Type B pancreatic cell (in vitro differentiated cells): ENCODE measurements around the gene SYNRG. TPM values are rescaled to one million over a fixed set of nuclear protein-coding genes. Genes with fewer than 3 reads are reported as not detected.

Source experiments
- DNase-seq: peaks from one replicate; pipeline ENCODE4 v3.0.0; 2021; ENCODE audit warnings: mixed read lengths; ENCODE audit not compliant: unreplicated experiment; ENCODE audit errors: extremely low spot score
- H3K27ac Mint-ChIP-seq: 2 replicates; pipeline ENCODE4 v1.8.0; 2021; ENCODE audit warnings: mild to moderate bottlenecking, mixed read lengths
- H3K27me3 Mint-ChIP-seq: 2 replicates; pipeline ENCODE4 v1.8.0; 2021; ENCODE audit warnings: mixed read lengths
- H3K36me3 Mint-ChIP-seq: 2 replicates; pipeline ENCODE4 v1.8.0; 2021; ENCODE audit warnings: mixed read lengths
- H3K4me1 Mint-ChIP-seq: one replicate; pipeline ENCODE4 v1.8.0; 2021; ENCODE audit warnings: mixed read lengths; ENCODE audit not compliant: unreplicated experiment
- H3K4me3 Mint-ChIP-seq: 2 replicates; pipeline ENCODE4 v1.8.0; 2021; ENCODE audit warnings: mild to moderate bottlenecking, mixed read lengths
- H3K9me3 Mint-ChIP-seq: 2 replicates; pipeline ENCODE4 v1.8.0; 2021; ENCODE audit warnings: mixed read lengths
- microRNA-seq: library from miRNA; unstranded; fragments of <30 nt; microRNA quantifications from one replicate; pipeline ENCODE4, GENCODE V29; 2020
- total RNA-seq: library from RNA; stranded (reverse); gene quantifications from 2 replicates; pipeline ENCODE4 v1.2.1, GENCODE V29; 2021; ENCODE audit warnings: low replicate concordance
- TF ChIP-seq, protein P1 (sequence below): fragments of 200-600 bp; sonication (generic); conservative IDR thresholded peaks from 2 replicates; pipeline ENCODE4 v1.5.0; 2021; ENCODE audit warnings: antibody characterized with exemption, mild to moderate bottlenecking

Gene SYNRG
- total RNA-seq, 1 donor from 2014 or later: 45.0 TPM

DNA sequence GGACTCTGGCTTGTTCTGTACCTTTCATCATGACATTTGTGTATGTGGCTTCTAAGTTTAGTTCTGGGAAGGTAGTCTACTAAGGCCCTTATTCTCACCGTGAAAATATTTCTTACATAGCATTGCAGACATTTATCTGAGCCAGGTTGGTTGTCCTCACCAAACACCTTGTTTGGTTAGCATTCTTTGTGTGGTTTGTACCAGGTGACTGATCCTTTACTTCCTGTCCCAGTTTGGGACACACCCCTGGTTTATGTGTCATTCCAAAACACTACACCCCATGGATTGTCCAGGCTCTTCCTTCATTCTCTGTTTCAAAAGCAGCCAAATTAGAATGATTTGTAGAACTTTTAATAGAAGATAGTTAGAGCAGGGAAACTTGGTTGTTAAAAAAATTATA, 142.7 kb downstream of the SYNRG start:
- no peaks in the 10 kb centered on the region for H3K27me3 Mint-ChIP-seq
- no peaks in the 10 kb centered on the region for H3K9me3 Mint-ChIP-seq
- peaks cover 28% of the 10 kb centered on the region for H3K36me3 Mint-ChIP-seq
- DNase-seq: no peak
- TF ChIP-seq, protein P1, sequence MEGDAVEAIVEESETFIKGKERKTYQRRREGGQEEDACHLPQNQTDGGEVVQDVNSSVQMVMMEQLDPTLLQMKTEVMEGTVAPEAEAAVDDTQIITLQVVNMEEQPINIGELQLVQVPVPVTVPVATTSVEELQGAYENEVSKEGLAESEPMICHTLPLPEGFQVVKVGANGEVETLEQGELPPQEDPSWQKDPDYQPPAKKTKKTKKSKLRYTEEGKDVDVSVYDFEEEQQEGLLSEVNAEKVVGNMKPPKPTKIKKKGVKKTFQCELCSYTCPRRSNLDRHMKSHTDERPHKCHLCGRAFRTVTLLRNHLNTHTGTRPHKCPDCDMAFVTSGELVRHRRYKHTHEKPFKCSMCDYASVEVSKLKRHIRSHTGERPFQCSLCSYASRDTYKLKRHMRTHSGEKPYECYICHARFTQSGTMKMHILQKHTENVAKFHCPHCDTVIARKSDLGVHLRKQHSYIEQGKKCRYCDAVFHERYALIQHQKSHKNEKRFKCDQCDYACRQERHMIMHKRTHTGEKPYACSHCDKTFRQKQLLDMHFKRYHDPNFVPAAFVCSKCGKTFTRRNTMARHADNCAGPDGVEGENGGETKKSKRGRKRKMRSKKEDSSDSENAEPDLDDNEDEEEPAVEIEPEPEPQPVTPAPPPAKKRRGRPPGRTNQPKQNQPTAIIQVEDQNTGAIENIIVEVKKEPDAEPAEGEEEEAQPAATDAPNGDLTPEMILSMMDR: no peak
- no peak overlapping the region for H3K4me3 Mint-ChIP-seq
- peak overlapping the region; percentile 46 for H3K27ac Mint-ChIP-seq
- no peaks in the 10 kb centered on the region for H3K4me1 Mint-ChIP-seq

DNA sequence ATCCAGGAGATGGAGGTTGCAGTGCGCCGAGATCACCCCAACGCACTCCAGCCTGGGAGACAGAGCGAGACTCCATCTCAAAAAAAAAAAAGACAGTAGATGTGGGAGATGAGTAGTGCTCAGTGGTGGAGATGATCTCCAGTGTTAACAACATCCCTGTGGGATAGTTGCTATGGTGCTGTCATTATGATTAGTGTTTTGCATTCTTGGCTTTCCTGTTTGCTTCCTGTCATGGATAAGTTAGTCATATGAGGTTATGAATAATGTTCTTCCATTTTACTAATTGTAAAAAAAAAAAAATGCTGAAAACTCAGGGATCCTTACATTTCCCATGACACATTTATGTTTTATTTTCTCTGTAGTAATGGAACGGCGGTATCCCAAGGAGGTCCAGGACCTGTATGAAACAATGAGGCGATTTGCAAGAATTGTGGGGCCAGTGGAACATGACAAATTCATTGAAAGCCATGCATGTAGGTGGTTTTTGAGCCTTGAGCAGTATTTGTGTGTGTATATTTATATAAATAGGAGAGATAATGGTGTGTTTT, 144.1 kb downstream of the SYNRG start:
- H3K36me3 Mint-ChIP-seq: peaks cover 17% of the 10 kb centered on the region
- H3K4me3 Mint-ChIP-seq: no peak overlapping the region

More for the DNA sequence above, 144.1 kb downstream of the SYNRG start:
- Mint-ChIP-seq H3K27ac (peak overlapping the region; percentile 29), H3K9me3 (no peaks in the 10 kb centered on the region), H3K27me3 (no peaks in the 10 kb centered on the region), H3K4me1 (no peaks in the 10 kb centered on the region)
- no peak for DNase-seq
- TF ChIP-seq, protein P1: no peak

Small RNAs within 50 kb of the gene (microRNA-seq; reads per million reads assigned to microRNA genes)
- gene MIR378J: not detected

Other genes with a start within 250 kb of the SYNRG start
- 1.6 TPM in 1 of 2 replicates, not detected in the other for gene C17orf78, start 233.4 kb downstream of the SYNRG start, total RNA-seq
- gene ACACA, start 202.6 kb downstream of the SYNRG start, total RNA-seq: 86.7 and 101 TPM in 2 replicates
- gene TADA2A, start 202.5 kb downstream of the SYNRG start, total RNA-seq: 26.1 and 28.5 TPM in 2 replicates
- gene DUSP14, start 119.5 kb downstream of the SYNRG start, total RNA-seq: 12.7 and 16.0 TPM in 2 replicates
- 37.5 and 49.4 TPM in 2 replicates for gene DDX52, start 34.0 kb upstream of the SYNRG start, total RNA-seq
- gene HNF1B, start 135.6 kb upstream of the SYNRG start, total RNA-seq: 10.6 and 19.0 TPM in 2 replicates